Fibroblast of lung (primary cell): ENCODE results near the gene RERE. TPM values are rescaled to one million over a fixed set of nuclear protein-coding genes. Genes with fewer than 3 reads are reported as not detected.
"Not testable (repeated sequence)": the region's sequence is repeated elsewhere in the genome, so short reads cannot be mapped to it uniquely, and the experiment has no call there.

ENCODE experiments used
- DNase-seq, 2 donors: peaks; one replicate each; pipeline versions ENCODE4 v3.0.0 to v3.0.0-alpha.2; 2010; ENCODE audit warnings: low read depth in 2 of 2
- H2AFZ ChIP-seq: 2 replicates; pipeline ENCODE4 v1.5.1; 2012; ENCODE audit warnings: low read length, control low read depth, inconsistent platforms
- H3K27ac ChIP-seq: 2 replicates; pipeline ENCODE4 v1.5.1; 2011; ENCODE audit warnings: low read length, control low read depth; ENCODE audit not compliant: insufficient read depth
- H3K27me3 ChIP-seq: 2 replicates; pipeline ENCODE4 v1.5.1; 2011; ENCODE audit warnings: mild to moderate bottlenecking, low read length; ENCODE audit not compliant: control insufficient read depth, insufficient read depth
- H3K36me3 ChIP-seq: 2 replicates; pipeline ENCODE4 v1.5.1; 2011; ENCODE audit warnings: low read length; ENCODE audit not compliant: control insufficient read depth, insufficient read depth
- H3K4me1 ChIP-seq: 2 replicates; pipeline ENCODE4 v1.5.1; 2011; ENCODE audit warnings: low read length; ENCODE audit not compliant: control insufficient read depth, insufficient read depth; ENCODE audit errors: extremely low read depth
- H3K4me2 ChIP-seq: 2 replicates; pipeline ENCODE4 v1.5.1; 2011; ENCODE audit warnings: low read length, control low read depth; ENCODE audit not compliant: insufficient read depth; ENCODE audit errors: extremely low read depth
- H3K4me3 ChIP-seq, 4 experiments: fragments of 200-600 bp in 1 of 4; sonication (generic) in 1 of 4; replicated peaks in 1 of 4; 2 replicates each; pipeline ENCODE4 v1.5.1; 2011 to 2016; ENCODE audit warnings: low read length in 4 of 4, low read depth in 3 of 4, mild to moderate bottlenecking in 3 of 4, control low read depth in 2 of 4, inconsistent platforms in 1 of 4, mixed read lengths in 1 of 4; ENCODE audit not compliant: insufficient read depth in 1 of 4; ENCODE audit errors: control extremely low read depth in 1 of 4
- H3K79me2 ChIP-seq: 2 replicates; pipeline ENCODE4 v1.5.1; 2012; ENCODE audit warnings: mild to moderate bottlenecking, low read length, inconsistent platforms; ENCODE audit not compliant: control insufficient read depth, insufficient read depth
- H3K9ac ChIP-seq: 2 replicates; pipeline ENCODE4 v1.5.1; 2011; ENCODE audit warnings: mild to moderate bottlenecking, low read length, control low read depth; ENCODE audit not compliant: insufficient read depth
- H3K9me3 ChIP-seq: 2 replicates; pipeline ENCODE4 v1.5.1; 2012; ENCODE audit warnings: low read depth, low read length; ENCODE audit not compliant: control insufficient read depth, insufficient read depth
- H4K20me1 ChIP-seq: 2 replicates; pipeline ENCODE4 v1.5.1; 2011; ENCODE audit warnings: low read length; ENCODE audit not compliant: control insufficient read depth, insufficient read depth; ENCODE audit errors: extremely low read depth
- CTCF ChIP-seq, 2 donors: IDR thresholded peaks in 1 of 2; conservative IDR thresholded peaks in 1 of 2; 1 replicate in 1 of 2; 2 replicates in 1 of 2; pipeline ENCODE4 v1.5.1; 2011 to 2012; ENCODE audit warnings: low read length in 2 of 2, control low read depth in 1 of 2, inconsistent platforms in 1 of 2, low read depth in 1 of 2, mild to moderate bottlenecking in 1 of 2
- polyA plus RNA-seq, 2 donors: library from polyadenylated mRNA; depleted of rRNA in 1 of 2; stranded (reverse) in 1 of 2; unstranded in 1 of 2; fragments of >200 nt; gene quantifications; 2 replicates each; pipeline ENCODE4 v1.2.1, GENCODE V29; 2011 to 2012; ENCODE audit warnings: missing spikeins in 1 of 2
- total RNA-seq: library from RNA; depleted of rRNA; stranded (reverse); fragments of >200 nt; gene quantifications from 2 replicates; pipeline ENCODE4 v1.2.1, GENCODE V29; 2014

The RERE gene
- total and polyA plus RNA-seq, 2 donors (not counting 1 experiment from before 2014, with no cell fraction given) = 3.7 to 51.0 TPM

GRCh38 chr1:8621785-8622348 lies 195.6 kb downstream of the RERE start:
- H3K4me3 ChIP-seq, H3K27me3 ChIP-seq, H3K9me3 ChIP-seq, H3K4me1 ChIP-seq, H3K36me3 ChIP-seq, DNase-seq, H2AFZ ChIP-seq, H3K27ac ChIP-seq, H3K79me2 ChIP-seq, H3K4me2 ChIP-seq, H4K20me1 ChIP-seq, H3K9ac ChIP-seq: not testable (repeated sequence)

GRCh38 chr1:8621034-8621582 lies 196.3 kb downstream of the RERE start:
- not testable (repeated sequence) for H3K4me2 ChIP-seq, H3K9ac ChIP-seq, H3K4me3 ChIP-seq, H4K20me1 ChIP-seq, H3K9me3 ChIP-seq, H3K27me3 ChIP-seq, H3K27ac ChIP-seq, H2AFZ ChIP-seq, H3K4me1 ChIP-seq, DNase-seq, H3K36me3 ChIP-seq, H3K79me2 ChIP-seq

GRCh38 chr1:8619917-8620502 lies 197.4 kb downstream of the RERE start:
- not testable (repeated sequence) for H3K27ac ChIP-seq, H2AFZ ChIP-seq, H3K4me3 ChIP-seq, H3K9ac ChIP-seq, DNase-seq, H3K36me3 ChIP-seq, H3K9me3 ChIP-seq, H3K79me2 ChIP-seq, H3K4me2 ChIP-seq, H3K4me1 ChIP-seq, H3K27me3 ChIP-seq, H4K20me1 ChIP-seq

GRCh38 chr1:8619419-8619818 lies 198.0 kb downstream of the RERE start:
- not testable (repeated sequence) for H3K4me3 ChIP-seq, H4K20me1 ChIP-seq, DNase-seq, H3K9me3 ChIP-seq, H3K79me2 ChIP-seq, H3K36me3 ChIP-seq, H3K27me3 ChIP-seq, H3K4me1 ChIP-seq, H2AFZ ChIP-seq, H3K27ac ChIP-seq, H3K9ac ChIP-seq, H3K4me2 ChIP-seq

GRCh38 chr1:8616791-8617190 lies 200.6 kb downstream of the RERE start:
- H3K27me3 ChIP-seq, H3K36me3 ChIP-seq, H3K9me3 ChIP-seq, H3K9ac ChIP-seq, H4K20me1 ChIP-seq, H3K4me1 ChIP-seq, H2AFZ ChIP-seq, H3K27ac ChIP-seq, H3K4me2 ChIP-seq, H3K79me2 ChIP-seq, H3K4me3 ChIP-seq: not testable (repeated sequence)
- TF ChIP-seq CTCF (conservative IDR thresholded peaks at IDR 0.05 in 1 of 2, IDR thresholded peaks at IDR 0.05 in 1 of 2; ENCODE audit: low read depth in 1 of 2, low read length in 2 of 2) = peak in 1 of 2 donors; percentile 36
- DNase-seq = peak; percentile 88

GRCh38 chr1:8611634-8612515 lies 205.6 kb downstream of the RERE start:
- not testable (repeated sequence) for H3K79me2 ChIP-seq, H3K27me3 ChIP-seq, H3K4me2 ChIP-seq, DNase-seq, H3K9ac ChIP-seq, H3K9me3 ChIP-seq, H4K20me1 ChIP-seq, H3K4me3 ChIP-seq, H3K4me1 ChIP-seq, H3K36me3 ChIP-seq, H2AFZ ChIP-seq, H3K27ac ChIP-seq
